ENCODE measurements around the gene PDAP1. TPM values are rescaled to one million over a fixed set of nuclear protein-coding genes. Genes with fewer than 3 reads are reported as not detected.

Gene PDAP1
- total RNA-seq, 1 donor from 2014 or later: 128 TPM

DNA sequence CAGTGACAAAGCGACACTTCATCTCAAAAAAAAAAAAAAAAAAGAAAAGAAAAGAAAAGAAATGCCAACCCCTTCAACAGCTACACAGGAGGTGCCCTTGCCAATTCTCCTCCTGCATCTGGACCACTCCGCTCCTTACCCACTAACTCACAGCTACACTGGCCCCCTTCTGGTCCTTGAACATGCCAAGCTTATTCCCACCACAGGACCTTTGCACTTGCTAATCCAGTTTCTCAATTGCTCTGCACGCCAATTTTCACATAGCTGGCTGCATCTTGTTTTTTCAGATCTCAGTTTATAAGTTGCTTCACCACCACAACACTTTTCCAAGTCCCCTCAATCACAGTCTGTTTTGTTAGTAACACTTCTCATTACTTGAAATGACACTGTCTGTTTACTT, 5.5 kb downstream of the PDAP1 start:
- no peaks in the 10 kb centered on the region for H3K9me3 Mint-ChIP-seq (ENCODE audit: low read depth)
- H3K27me3 Mint-ChIP-seq: no peaks in the 10 kb centered on the region
- H3K4me3 Mint-ChIP-seq (ENCODE audit: low read depth): no peak overlapping the region
- no peak for DNase-seq (ENCODE audit: low spot score, unreplicated experiment)
- H3K27ac Mint-ChIP-seq: no peak overlapping the region
- TF ChIP-seq CTCF (IDR thresholded peaks at IDR 0.05; ENCODE audit: unreplicated experiment): no peak
- H3K36me3 Mint-ChIP-seq (ENCODE audit: insufficient read depth): peaks cover 23% of the 10 kb centered on the region
- H3K4me1 Mint-ChIP-seq (ENCODE audit: low read depth): peaks cover 14% of the 10 kb centered on the region

GRCh38 chr7:99399597-99399996, 8.8 kb downstream of the PDAP1 start:
- H3K4me1 Mint-ChIP-seq (ENCODE audit: low read depth): no peaks in the 10 kb centered on the region
- no peaks in the 10 kb centered on the region for H3K9me3 Mint-ChIP-seq (ENCODE audit: low read depth)
- H3K27ac Mint-ChIP-seq: no peak overlapping the region
- H3K4me3 Mint-ChIP-seq (ENCODE audit: low read depth): no peak overlapping the region
- H3K36me3 Mint-ChIP-seq (ENCODE audit: insufficient read depth): peaks cover 28% of the 10 kb centered on the region
- H3K27me3 Mint-ChIP-seq: no peaks in the 10 kb centered on the region
- no peak for TF ChIP-seq CTCF (IDR thresholded peaks at IDR 0.05; ENCODE audit: unreplicated experiment)
- no peak for DNase-seq (ENCODE audit: low spot score, unreplicated experiment)

DNA sequence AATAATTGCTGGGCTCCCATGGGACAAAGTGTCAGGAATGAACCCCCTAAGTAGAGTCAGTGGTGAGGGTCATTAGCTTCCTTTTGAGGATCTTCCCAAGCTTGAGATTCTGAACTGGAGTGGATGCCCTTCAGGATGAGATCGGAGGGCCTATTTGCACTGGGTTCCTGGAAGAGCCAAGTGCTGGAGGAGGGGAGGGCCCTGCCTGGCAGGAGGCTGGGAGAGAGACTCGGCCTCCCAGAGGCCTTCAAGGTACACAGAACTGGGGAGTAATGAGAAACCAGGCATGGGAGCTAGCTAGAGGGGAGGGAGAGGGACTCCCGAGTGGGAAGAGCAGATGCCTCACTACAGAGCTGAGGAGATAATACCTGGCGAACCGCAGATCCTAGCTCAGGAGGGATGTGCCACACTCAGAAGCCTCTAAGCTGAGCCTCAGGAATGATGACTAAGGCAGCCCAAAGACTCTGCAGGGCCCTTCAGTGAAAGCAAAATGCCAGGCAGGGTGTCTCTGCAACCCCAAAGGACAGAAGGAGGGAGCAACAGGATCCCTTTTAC, 9.4 kb downstream of the PDAP1 start:
- TF ChIP-seq CTCF (IDR thresholded peaks at IDR 0.05; ENCODE audit: unreplicated experiment): no peak
- H3K27ac Mint-ChIP-seq: no peak overlapping the region
- no peaks in the 10 kb centered on the region for H3K27me3 Mint-ChIP-seq
- H3K36me3 Mint-ChIP-seq (ENCODE audit: insufficient read depth): peaks cover 25% of the 10 kb centered on the region
- no peak overlapping the region for H3K4me3 Mint-ChIP-seq (ENCODE audit: low read depth)
- H3K4me1 Mint-ChIP-seq (ENCODE audit: low read depth): no peaks in the 10 kb centered on the region
- DNase-seq (ENCODE audit: low spot score, unreplicated experiment): no peak
- H3K9me3 Mint-ChIP-seq (ENCODE audit: low read depth): no peaks in the 10 kb centered on the region

DNA sequence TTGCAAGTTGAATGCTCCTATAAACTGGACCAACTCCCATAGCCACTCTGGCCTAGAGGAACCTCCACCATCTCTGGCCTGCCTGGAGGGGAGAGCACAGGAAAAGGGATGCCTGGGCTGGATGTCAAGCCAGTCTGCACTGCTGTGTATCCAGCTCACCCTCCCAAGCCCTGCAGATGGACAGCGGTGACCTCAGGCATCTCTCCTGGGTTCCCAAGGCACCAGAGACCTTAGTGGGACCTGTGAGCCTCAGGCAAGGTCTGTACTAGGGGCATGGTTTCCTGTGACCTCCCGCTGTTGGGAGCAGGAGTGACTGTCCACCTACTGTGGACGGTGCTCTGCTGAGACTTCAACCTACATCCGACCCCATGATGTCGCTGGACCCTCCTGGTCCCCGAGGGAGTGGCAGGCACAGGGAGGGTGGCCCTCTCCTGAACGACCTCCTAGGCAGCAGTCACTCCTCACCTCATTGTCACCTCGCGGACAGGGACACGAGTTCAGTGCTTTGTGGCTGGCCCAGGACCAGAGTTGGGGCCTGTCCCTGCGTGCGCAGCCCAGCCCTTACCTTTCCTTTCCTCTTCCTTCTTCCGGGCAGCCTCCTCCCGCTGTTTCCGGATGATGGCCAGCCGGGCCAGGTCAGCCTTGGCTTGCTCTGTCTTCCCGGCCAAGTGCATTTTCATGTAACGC, 11.0 kb downstream of the PDAP1 start:
- peaks cover 6% of the 10 kb centered on the region for H3K4me1 Mint-ChIP-seq (ENCODE audit: low read depth)
- no peaks in the 10 kb centered on the region for H3K9me3 Mint-ChIP-seq (ENCODE audit: low read depth)
- H3K36me3 Mint-ChIP-seq (ENCODE audit: insufficient read depth): peaks cover 16% of the 10 kb centered on the region
- peak overlapping the region; percentile 59 for H3K27ac Mint-ChIP-seq
- no peak overlapping the region for H3K4me3 Mint-ChIP-seq (ENCODE audit: low read depth)
- H3K27me3 Mint-ChIP-seq: no peaks in the 10 kb centered on the region
- no peak for TF ChIP-seq CTCF (IDR thresholded peaks at IDR 0.05; ENCODE audit: unreplicated experiment)
- DNase-seq (ENCODE audit: low spot score, unreplicated experiment): no peak

DNA sequence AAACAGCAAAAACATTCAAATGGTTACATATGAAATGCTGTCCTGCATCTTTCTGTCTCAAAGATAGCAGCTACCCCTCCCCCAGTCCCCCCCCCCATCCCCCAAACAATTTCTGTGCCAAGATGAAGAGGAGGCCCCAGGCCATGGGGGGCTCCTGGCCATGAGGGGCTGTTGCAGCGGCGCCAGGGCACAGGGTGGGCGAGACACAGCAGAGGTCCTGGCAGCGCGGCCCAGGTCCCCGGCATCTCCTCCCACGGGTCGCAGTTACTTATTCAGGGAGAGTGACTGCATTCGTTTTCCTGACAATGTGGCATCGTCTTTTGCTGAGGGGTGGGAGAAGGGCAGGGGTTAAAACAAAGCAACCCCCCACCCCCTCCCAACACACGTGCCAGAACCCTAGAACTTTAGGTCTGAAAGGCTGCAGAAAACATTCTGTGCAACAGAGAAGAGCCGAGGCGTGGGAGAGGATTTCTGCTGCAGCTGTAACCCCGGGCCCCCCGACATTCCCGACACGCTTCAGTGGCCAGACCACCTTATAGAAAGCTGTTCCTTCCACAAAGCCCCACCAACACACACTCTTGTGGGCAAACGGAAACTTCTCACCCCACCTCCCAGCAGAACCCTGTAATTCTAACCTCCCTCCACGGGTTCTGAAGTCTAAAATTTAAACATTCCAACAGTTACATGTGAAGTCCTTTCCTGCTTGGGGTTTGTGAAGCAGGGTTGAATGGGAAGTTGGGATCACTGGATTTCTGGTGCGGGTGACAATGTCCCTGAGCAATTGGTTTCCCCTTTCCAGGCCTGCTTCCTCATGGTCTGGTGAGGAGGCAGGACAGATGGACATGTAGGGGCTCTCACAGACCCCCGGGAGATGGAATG, 11.7 kb downstream of the PDAP1 start:
- Mint-ChIP-seq H3K27ac (peak overlapping the region; percentile 59), H3K4me3 (ENCODE audit: low read depth) (no peak overlapping the region), H3K4me1 (ENCODE audit: low read depth) (peaks cover 6% of the 10 kb centered on the region), H3K27me3 (no peaks in the 10 kb centered on the region), H3K36me3 (ENCODE audit: insufficient read depth) (peaks cover 16% of the 10 kb centered on the region), H3K9me3 (ENCODE audit: low read depth) (no peaks in the 10 kb centered on the region)
- DNase-seq (ENCODE audit: low spot score, unreplicated experiment): no peak
- TF ChIP-seq CTCF (IDR thresholded peaks at IDR 0.05; ENCODE audit: unreplicated experiment): no peak
